HEK293 (cell line): ENCODE measurements around the gene PI3.

Experiments used
- CTCF ChIA-PET: fragments of 350-600 bp; formaldehyde crosslinking; extraction: SDS; loops from one replicate; lab custom pipeline; 2021; ENCODE audit warnings: antibody characterized with exemption; lab: Yijun Ruan, JAX
- POLR2A ChIA-PET: fragments of 300-600 bp; formaldehyde crosslinking; extraction: SDS; loops from one replicate; lab custom pipeline; 2020; ENCODE audit warnings: antibody characterized with exemption, inconsistent platforms; lab: Yijun Ruan, JAX
- H3K27ac ChIP-seq: fragments of 200-500 bp; sonication (Bioruptor generic); 2 replicates; pipeline ENCODE4 v1.5.1; 2014; ENCODE audit warnings: low read depth, low read length, control low read depth, inconsistent platforms; ENCODE audit errors: extremely low read depth
- H3K36me3 ChIP-seq, 2 experiments: fragments of 200-500 bp in 1 of 2; sonication (Bioruptor generic) in 1 of 2; 1 replicate in 1 of 2; 2 replicates in 1 of 2; pipeline ENCODE4 v1.5.1; 2014 to 2017; ENCODE audit warnings: inconsistent platforms in 2 of 2, low read length in 2 of 2; ENCODE audit not compliant: control insufficient read depth in 2 of 2, insufficient read depth in 1 of 2
- H3K4me1 ChIP-seq: fragments of 200-500 bp; sonication (Bioruptor generic); 2 replicates; pipeline ENCODE4 v1.5.1; 2014; ENCODE audit warnings: mild to moderate bottlenecking, low read length, inconsistent platforms; ENCODE audit not compliant: control insufficient read depth, insufficient read depth
- H3K4me3 ChIP-seq: 2 replicates; pipeline ENCODE4 v1.5.1; 2011; ENCODE audit warnings: low read depth, mild to moderate bottlenecking, control low read depth, low read length, moderate library complexity
- H3K9me3 ChIP-seq: fragments of 200-500 bp; sonication (Bioruptor generic); 2 replicates; pipeline ENCODE4 v1.5.1; 2014; ENCODE audit warnings: low read depth, low read length, inconsistent platforms; ENCODE audit not compliant: control insufficient read depth, insufficient read depth
- GLI4 ChIP-seq: fragments of 450-650 bp; formaldehyde crosslinking; IDR thresholded peaks from 2 replicates; pipeline ENCODE4 v1.5.1; 2016; ENCODE audit warnings: missing biosample characterization, missing genetic modification characterization
- GLIS2 ChIP-seq: fragments of 450-650 bp; formaldehyde crosslinking; IDR thresholded peaks from 2 replicates; pipeline ENCODE4 v1.5.1; 2016; ENCODE audit warnings: missing biosample characterization, missing genetic modification characterization
- HIC1 ChIP-seq: fragments of 450-650 bp; formaldehyde crosslinking; IDR thresholded peaks from 2 replicates; pipeline ENCODE4 v1.5.1; 2016; ENCODE audit warnings: missing biosample characterization, missing genetic modification characterization
- ZBTB26 ChIP-seq: fragments of 450-650 bp; formaldehyde crosslinking; optimal IDR thresholded peaks from 2 replicates; pipeline ENCODE3; 2016; ENCODE audit warnings: missing biosample characterization, mild to moderate bottlenecking, missing genetic modification characterization
- ZNF146 ChIP-seq: fragments of 450-650 bp; formaldehyde crosslinking; IDR thresholded peaks from 2 replicates; pipeline ENCODE4 v1.5.1; 2016; ENCODE audit warnings: missing biosample characterization, missing genetic modification characterization
- ZNF202 ChIP-seq: fragments of 450-650 bp; formaldehyde crosslinking; IDR thresholded peaks from 2 replicates; pipeline ENCODE4 v1.5.1; 2016; ENCODE audit warnings: missing biosample characterization, missing genetic modification characterization, borderline replicate concordance
- ZNF274 ChIP-seq, 2 experiments: fragments of 200-500 bp in 1 of 2; fragments of 450-650 bp in 1 of 2; sonication (Bioruptor generic) in 1 of 2; formaldehyde crosslinking in 1 of 2; IDR thresholded peaks; 2 replicates each; pipeline versions ENCODE4 v1.5.1 to v1.6.1; 2014 to 2016; ENCODE audit warnings: borderline replicate concordance in 1 of 2, inconsistent platforms in 1 of 2, low read length in 1 of 2, missing biosample characterization in 1 of 2, missing genetic modification characterization in 1 of 2
- ZNF292 ChIP-seq: fragments of 450-650 bp; formaldehyde crosslinking; IDR thresholded peaks from 2 replicates; pipeline ENCODE4 v1.5.1; 2016; ENCODE audit warnings: low read depth, missing biosample characterization, missing genetic modification characterization, borderline replicate concordance
- ZNF302 ChIP-seq: fragments of 450-650 bp; formaldehyde crosslinking; IDR thresholded peaks from 2 replicates; pipeline ENCODE4 v1.5.1; 2016; ENCODE audit warnings: missing biosample characterization, missing genetic modification characterization, low read depth
- ZNF311 ChIP-seq: fragments of 450-650 bp; formaldehyde crosslinking; IDR thresholded peaks from 2 replicates; pipeline ENCODE4 v1.5.1; 2017; ENCODE audit warnings: missing biosample characterization, missing genetic modification characterization, borderline replicate concordance
- ZNF335 ChIP-seq: fragments of 450-650 bp; formaldehyde crosslinking; conservative IDR thresholded peaks from 2 replicates; pipeline ENCODE4 v1.5.1; 2016; ENCODE audit warnings: missing biosample characterization, missing genetic modification characterization
- ZNF341 ChIP-seq: fragments of 450-650 bp; formaldehyde crosslinking; IDR thresholded peaks from 2 replicates; pipeline ENCODE4; 2016; ENCODE audit warnings: low read depth, missing biosample characterization, missing genetic modification characterization
- ZNF350 ChIP-seq: fragments of 450-650 bp; formaldehyde crosslinking; IDR thresholded peaks from 2 replicates; pipeline ENCODE4 v1.5.0; 2017; ENCODE audit warnings: missing biosample characterization, mild to moderate bottlenecking, missing genetic modification characterization
- ZNF521 ChIP-seq: fragments of 450-650 bp; formaldehyde crosslinking; IDR thresholded peaks from 2 replicates; pipeline ENCODE4 v1.5.1; 2017; ENCODE audit warnings: missing biosample characterization, mild to moderate bottlenecking, missing genetic modification characterization
- ZNF621 ChIP-seq: fragments of 450-650 bp; formaldehyde crosslinking; IDR thresholded peaks from 2 replicates; pipeline ENCODE4 v1.5.1; 2017; ENCODE audit warnings: missing biosample characterization, missing genetic modification characterization
- ZNF626 ChIP-seq: fragments of 450-650 bp; sonication (Bioruptor Pico); formaldehyde crosslinking; IDR thresholded peaks from 2 replicates; pipeline ENCODE4 v1.5.1; 2018; ENCODE audit warnings: missing biosample characterization, missing genetic modification characterization, inconsistent platforms
- ZNF768 ChIP-seq: fragments of 450-650 bp; formaldehyde crosslinking; IDR thresholded peaks from 2 replicates; pipeline ENCODE4 v1.5.1; 2018; ENCODE audit warnings: missing biosample characterization, mild to moderate bottlenecking, missing genetic modification characterization
- TF ChIP-seq, protein P1 (sequence below): fragments of 450-650 bp; formaldehyde crosslinking; IDR thresholded peaks from 2 replicates; pipeline ENCODE4 v1.5.1; 2016; ENCODE audit warnings: missing biosample characterization, missing genetic modification characterization
- TF ChIP-seq, protein P2 (sequence below): fragments of 450-650 bp; formaldehyde crosslinking; IDR thresholded peaks from 2 replicates; pipeline ENCODE4 v1.5.1; 2016; ENCODE audit warnings: missing biosample characterization, missing genetic modification characterization

The PI3 gene

DNA sequence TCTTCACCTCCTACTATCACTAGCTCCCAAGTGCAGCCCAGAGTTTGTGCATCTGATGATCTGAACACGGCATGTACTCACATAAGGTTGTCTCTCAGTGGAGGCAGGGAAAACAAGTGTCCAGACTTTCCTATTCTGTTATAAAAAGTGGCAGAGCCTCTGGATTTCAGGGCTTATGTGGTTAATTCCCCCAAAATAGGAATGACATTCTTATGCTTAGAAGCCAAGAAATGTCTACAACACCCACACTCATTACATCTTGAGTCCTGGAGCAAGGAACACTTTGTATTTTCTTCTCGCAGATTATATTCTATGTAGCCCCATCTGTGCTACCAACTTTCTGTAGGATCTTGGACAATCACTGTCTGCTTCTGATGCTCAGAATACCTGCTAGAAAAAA lies 18.6 kb downstream of the PI3 start:
- CTCF ChIA-PET = no interaction called here

DNA sequence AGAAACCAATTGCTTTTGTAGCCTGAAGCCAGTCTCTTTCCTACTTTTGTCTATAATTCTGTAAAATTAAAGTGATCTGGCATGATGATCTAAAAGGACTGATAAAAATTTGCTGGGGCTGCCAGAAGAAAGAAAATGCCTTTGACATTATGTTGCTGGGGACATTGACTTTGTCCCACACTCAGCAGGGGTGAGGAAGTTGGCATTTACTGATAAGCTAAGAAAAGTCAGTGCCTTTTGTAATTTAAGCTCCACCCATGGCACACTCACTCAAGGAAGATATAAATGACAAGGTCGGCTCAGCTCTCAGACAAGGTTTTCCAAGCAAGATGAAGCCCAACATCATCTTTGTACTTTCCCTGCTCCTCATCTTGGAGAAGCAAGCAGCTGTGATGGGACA lies 32.0 kb downstream of the PI3 start, which contains the start of gene SEMG1:
TSS of gene SEMG1 (plus strand) at position 309 of the 400 bp plus-strand sequence. CDS start at position 330, 21 bp downstream.
- Histone ChIP-seq H3K36me3 (no peaks in the 10 kb centered on the region), H3K4me1 (peaks cover 3% of the 10 kb centered on the region; the same call in 1 of the 2 replicates), H3K4me3 (no peak within 1 kb of the TSS), H3K27ac (no peak within 1 kb of the TSS), H3K9me3 (no peaks in the 10 kb centered on the region)
- ChIA-PET CTCF (interaction anchor here (0.7 kb wide), 1 partner anchor 68 kb away, joined by 3 read pairs; no protein-coding TSS in a partner anchor), POLR2A (no interaction called here)
- TF ChIP-seq GLIS2 (tag by site-specific recombination) (no peak), ZBTB26 (tag by site-specific recombination) (no peak), ZNF768 (tag by site-specific recombination) (no peak), ZNF202 (tag by site-specific recombination) (no peak)
- TF ChIP-seq, protein P1, sequence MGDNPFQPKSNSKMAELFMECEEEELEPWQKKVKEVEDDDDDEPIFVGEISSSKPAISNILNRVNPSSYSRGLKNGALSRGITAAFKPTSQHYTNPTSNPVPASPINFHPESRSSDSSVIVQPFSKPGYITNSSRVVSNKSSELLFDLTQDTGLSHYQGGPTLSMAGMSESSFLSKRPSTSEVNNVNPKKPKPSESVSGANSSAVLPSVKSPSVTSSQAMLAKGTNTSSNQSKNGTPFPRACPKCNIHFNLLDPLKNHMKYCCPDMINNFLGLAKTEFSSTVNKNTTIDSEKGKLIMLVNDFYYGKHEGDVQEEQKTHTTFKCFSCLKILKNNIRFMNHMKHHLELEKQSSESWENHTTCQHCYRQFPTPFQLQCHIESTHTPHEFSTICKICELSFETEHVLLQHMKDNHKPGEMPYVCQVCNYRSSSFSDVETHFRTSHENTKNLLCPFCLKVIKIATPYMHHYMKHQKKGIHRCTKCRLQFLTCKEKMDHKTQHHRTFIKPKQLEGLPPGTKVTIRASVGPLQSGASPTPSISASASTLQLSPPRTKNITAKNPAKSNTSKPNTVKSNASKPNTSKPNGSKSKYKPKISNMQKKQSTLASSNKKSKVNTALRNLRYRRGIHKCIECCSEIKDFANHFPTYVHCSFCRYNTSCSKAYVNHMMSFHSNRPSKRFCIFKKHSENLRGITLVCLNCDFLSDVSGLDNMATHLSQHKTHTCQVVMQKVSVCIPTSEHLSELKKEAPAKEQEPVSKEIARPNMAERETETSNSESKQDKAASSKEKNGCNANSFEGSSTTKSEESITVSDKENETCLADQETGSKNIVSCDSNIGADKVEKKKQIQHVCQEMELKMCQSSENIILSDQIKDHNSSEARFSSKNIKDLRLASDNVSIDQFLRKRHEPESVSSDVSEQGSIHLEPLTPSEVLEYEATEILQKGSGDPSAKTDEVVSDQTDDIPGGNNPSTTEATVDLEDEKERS (tag by site-specific recombination) = no peak

More for the DNA sequence above, 18.6 kb downstream of the PI3 start:
- no peaks in the 10 kb centered on the region for H3K36me3 ChIP-seq
- no peak overlapping the region for H3K27ac ChIP-seq
- no peak overlapping the region for H3K4me3 ChIP-seq
- POLR2A ChIA-PET = no interaction called here
- no peaks in the 10 kb centered on the region for H3K4me1 ChIP-seq
- TF ChIP-seq ZNF274 (IDR thresholded peaks at IDR 0.05; ENCODE audit: low read length) (no peak), ZNF274 (tag by site-specific recombination; IDR thresholded peaks at IDR 0.05; ENCODE audit: borderline replicate concordance) (no peak), ZNF621 (tag by site-specific recombination) (no peak), GLI4 (no peak), ZNF335 (tag by site-specific recombination) (no peak), ZNF311 (tag by site-specific recombination) (no peak), ZNF626 (tag by site-specific recombination) (no peak), ZNF146 (no peak), ZNF302 (tag by site-specific recombination) (no peak), ZNF350 (tag by site-specific recombination) (no peak), HIC1 (tag by site-specific recombination) (no peak), ZNF521 (tag by site-specific recombination) (no peak), ZNF341 (no peak), ZNF292 (tag by site-specific recombination) (no peak)
- TF ChIP-seq, protein P2, sequence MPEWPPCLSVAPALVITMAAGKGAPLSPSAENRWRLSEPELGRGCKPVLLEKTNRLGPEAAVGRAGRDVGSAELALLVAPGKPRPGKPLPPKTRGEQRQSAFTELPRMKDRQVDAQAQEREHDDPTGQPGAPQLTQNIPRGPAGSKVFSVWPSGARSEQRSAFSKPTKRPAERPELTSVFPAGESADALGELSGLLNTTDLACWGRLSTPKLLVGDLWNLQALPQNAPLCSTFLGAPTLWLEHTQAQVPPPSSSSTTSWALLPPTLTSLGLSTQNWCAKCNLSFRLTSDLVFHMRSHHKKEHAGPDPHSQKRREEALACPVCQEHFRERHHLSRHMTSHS = no peak
- H3K9me3 ChIP-seq = no peaks in the 10 kb centered on the region
